Activated CD8-positive, alpha-beta memory T cell treated with anti-CD3 and anti-CD28 coated beads, Interleukin-2, amount 50 U/mL, for 1 hour (primary cell): ENCODE data around the gene CWC15.
"Not testable (repeated sequence)": the region's sequence is repeated elsewhere in the genome, so short reads cannot be mapped to it uniquely, and the experiment has no call there.

ENCODE experiments used
- DNase-seq: peaks from one replicate; pipeline ENCODE4 v3.0.0-alpha.2; 2020; ENCODE audit errors: extremely low read depth

Gene CWC15

GRCh38 chr11:94954753-94955152 lies 18.6 kb downstream of the CWC15 start:
- no peak for DNase-seq

DNA sequence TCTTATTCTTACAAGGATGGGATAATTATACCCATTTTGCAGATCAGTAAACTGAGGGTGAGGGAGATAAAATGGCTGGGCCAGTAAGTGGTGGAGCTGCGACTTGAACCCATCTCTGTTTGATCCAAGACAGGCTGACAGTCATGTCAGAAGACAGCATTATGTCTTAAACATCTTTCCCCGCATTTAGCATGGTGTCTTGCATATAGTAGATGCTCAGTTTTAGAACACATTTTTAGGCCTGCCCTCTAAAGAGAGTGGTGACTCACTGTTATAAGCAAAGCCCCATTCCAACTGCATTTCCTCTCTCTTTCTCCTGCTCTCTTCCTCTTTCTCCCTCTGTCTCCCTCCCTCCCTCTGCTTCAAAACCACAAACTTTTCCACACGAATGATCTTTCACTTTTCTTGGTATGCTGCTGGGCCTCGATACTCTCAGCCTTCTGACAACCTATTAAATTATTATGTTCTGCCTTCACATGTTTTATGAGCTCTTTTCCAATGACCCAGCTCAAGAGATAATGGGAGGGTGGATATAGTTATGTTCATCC lies 25.2 kb downstream of the CWC15 start:
- DNase-seq = no peak

DNA sequence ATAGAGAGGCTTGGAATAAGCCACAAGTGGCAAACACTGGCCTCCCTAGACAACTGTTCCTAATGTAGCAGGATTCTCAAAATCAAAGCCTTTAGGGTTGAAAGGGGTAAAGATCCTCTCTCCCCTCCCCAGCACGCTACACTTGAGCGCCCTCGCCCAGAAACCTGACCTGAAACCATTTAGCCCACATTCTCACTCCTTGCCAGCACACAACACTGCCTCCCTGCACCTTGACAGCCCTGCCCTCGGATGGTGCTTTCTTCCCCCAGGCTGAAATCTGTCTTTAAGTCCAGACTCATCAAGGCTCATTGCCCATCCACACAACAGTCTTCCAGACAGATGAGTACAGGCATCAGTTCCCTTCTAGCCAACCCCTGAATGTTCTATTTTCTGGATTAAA lies 26.5 kb downstream of the CWC15 start:
- no peak for DNase-seq

GRCh38 chr11:94941131-94941530 lies 32.2 kb downstream of the CWC15 start:
- DNase-seq = no peak

DNA sequence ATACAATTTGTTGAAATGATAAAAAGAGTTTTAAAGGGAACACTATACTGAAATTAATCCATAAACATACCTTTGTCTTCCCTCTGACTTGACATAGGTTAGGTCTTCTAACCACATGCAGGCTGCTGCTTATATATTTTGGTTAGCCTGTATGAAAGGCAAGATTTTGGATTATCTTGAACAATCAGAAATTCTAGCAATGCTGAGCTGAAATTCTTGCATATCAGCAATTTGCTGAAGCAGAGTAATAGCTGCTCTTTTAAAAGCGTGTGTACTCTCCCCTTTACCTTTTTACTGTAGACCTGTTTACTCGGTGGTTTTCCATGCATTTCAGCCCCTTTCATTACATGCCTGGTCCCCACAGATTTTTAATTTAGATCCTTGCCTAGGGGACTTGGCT lies 34.0 kb downstream of the CWC15 start:
- no peak for DNase-seq

- no peak for DNase-seq
These were observed 35.0 kb downstream of the CWC15 start for GRCh38 chr11:94938095-94939055.

GRCh38 chr11:94934846-94935245 lies 38.5 kb downstream of the CWC15 start:
- no peak for DNase-seq

DNA sequence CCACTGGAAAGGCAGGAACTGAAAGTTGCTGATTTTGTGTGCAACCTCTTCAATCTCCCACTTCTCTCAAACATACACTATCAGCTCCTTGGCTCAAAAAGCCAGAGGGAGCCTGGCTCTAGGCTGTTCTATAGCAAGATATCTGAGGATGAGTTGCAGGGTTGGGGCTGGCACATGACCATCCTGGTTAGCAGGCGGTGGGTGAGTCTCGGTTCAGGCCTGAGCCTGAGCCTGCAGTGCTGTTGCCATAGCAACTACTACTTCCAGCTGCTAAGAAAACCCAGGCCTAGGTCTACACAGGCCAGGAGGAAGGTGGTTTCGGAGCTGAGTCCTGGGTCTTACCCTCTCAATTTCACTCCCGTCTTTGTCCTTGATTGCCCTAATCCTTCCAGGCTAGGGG lies 39.0 kb downstream of the CWC15 start:
- DNase-seq = no peak

- no peak for DNase-seq
These were observed 39.9 kb downstream of the CWC15 start for GRCh38 chr11:94933223-94934130.

GRCh38 chr11:94932503-94932902 lies 40.9 kb downstream of the CWC15 start:
- DNase-seq = no peak

DNA sequence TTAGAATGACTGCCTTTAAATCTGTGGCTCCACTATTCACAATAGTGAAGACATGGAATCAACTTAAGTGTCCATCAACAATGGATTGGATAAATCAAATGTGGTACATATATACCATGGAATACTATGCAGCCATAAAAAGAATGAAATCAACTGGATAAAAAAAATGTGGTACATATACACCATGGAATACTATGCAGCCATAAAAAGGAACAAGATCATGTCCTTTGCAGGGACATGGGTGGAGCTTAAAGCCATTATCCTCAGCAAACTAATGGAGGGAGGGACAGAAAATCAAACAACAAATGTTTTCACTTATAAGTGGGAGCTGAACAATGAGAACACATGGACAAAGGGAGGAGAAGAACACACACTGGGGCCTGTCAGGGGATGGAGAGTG lies 41.3 kb downstream of the CWC15 start:
- DNase-seq = not testable (repeated sequence)

- no peak for DNase-seq
These were observed 45.0 kb downstream of the CWC15 start for GRCh38 chr11:94928117-94928990.

DNA sequence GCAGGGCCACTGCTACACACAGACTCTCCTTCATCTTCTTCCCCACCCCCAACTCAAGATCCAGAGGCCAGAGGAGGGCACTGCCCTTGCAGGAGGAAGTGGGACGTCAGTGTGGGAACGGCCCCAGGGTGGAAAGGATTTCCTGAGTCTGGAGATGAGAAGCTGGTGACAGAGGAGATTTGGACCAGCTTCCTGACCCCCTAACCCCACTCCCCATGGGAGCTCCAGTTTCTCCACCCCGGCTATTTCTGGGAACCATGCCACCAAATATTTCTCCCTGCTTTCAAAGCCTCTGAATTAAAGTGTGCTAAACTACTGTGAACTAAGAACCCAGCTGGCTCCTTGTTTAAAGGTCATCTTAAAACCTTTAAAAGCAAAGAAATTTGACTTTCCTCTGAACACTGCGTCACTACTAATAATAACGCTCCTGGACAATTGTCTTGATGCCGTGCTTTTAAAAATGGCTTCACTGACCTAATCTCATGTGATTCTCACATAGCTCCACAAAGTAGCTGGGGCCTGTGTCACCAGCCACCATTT lies 46.6 kb downstream of the CWC15 start:
- no peak for DNase-seq

- no peak for DNase-seq
These were observed 47.1 kb downstream of the CWC15 start for GRCh38 chr11:94926271-94926625.

DNA sequence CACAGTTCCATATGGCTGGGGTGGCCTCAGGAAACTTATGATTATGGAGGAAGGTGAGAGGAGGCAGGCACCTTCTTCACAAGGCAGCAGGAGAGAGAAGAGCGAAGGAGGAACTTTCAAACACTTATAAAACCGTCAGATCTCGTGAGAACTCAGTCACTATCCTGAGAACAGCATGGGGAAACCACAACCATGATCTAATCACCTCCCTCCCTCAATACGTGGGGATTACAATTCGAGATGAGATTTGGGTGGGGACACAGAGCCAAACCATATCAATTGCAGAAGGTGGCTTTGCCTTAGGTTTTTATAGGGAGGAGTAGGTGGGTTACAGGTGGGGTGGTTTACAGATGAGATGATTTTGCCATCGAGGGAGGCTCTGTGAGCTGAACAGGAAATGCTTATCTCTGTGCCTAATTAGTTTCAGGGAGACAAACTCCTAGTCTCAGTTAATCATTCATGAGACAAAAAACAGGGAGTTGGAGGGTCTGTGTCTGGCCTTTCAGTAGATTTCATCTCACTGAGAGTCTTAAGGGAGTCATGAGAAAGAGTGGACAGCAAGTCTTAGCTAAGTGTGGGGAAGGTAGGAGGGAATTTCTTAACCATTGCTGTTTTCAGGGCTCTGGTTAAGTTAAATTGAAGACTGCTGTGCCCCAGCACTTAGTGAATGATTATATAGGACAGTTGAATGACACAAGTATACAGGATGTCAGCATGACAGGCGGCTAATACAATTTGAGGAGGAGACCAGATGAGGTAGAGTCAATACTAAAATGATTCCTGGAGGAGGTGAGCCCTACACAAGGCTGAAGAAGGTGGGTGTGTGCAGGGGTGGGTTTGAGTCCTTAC lies 47.7 kb downstream of the CWC15 start:
- DNase-seq = no peak

- DNase-seq = no peak
These were observed 48.7 kb downstream of the CWC15 start for GRCh38 chr11:94924612-94925011.

DNA sequence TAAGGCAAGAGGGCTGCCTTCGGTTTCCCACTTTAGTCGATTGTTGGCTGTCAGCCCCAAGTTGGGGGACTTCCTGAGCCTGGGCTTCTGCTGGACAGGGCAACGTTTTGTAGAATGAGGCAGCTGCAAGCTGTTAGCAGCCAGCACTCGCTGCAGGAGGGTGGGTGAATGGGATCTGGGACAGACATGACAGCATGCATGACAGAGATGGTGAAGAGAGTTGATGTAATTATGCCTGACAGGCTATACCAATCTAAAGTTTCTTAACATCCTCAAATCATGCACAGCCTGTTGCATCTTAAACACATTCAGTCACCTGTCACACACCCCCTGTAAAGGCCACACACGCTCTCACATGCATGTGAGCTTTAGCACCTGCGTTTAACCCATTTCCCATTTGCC lies 49.2 kb downstream of the CWC15 start:
- no peak for DNase-seq

- DNase-seq = no peak
These were observed 50.4 kb downstream of the CWC15 start for GRCh38 chr11:94923004-94923334.

GRCh38 chr11:94922321-94923003 lies 50.9 kb downstream of the CWC15 start:
- no peak for DNase-seq

DNA sequence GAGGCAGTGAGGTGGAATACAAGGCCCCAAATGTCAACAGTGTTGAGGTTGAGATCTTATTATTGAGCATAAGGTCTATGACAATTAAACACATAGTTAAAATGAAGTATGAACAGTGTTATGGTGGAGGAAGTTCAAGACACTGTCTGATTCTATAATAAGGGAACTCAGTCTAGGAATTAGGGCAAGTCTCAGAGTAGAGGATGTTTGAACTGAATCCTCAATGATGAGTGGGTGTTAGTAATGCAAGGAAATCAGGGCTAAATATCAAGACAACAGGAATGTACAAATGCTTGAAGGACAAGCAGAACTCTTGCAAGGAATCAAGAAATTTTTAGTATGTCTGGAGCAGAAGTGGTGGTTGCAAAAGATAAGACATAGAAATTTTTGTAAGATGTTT lies 53.0 kb downstream of the CWC15 start:
- no peak for DNase-seq
